GM12878 (cell line): Measurements from ENCODE around the gene LCP1. TPM values are rescaled to one million over a fixed set of nuclear protein-coding genes. Genes with fewer than 3 reads are reported as not detected.
A peak's percentile ranks its signal among the peaks of the same experiment; 100 is the strongest.

Source experiments
- CEBPB ChIP-seq, 2 experiments: fragments of 150-350 bp in 1 of 2; IDR thresholded peaks; 2 replicates each; pipeline ENCODE4 v1.6.1; 2012 to 2014; ENCODE audit warnings: low read depth in 2 of 2, low read length in 2 of 2, borderline replicate concordance in 1 of 2, inconsistent platforms in 1 of 2
- E4F1 ChIP-seq: fragments of 450-650 bp; IDR thresholded peaks from 2 replicates; pipeline ENCODE4 v1.6.1; 2018; ENCODE audit warnings: borderline replicate concordance, mild to moderate bottlenecking; ENCODE audit not compliant: partially characterized antibody
- EP300 ChIP-seq, 2 experiments: fragments of 150-350 bp in 1 of 2; IDR thresholded peaks; 2 replicates each; pipeline ENCODE4 v1.6.1; 2011 to 2012; ENCODE audit warnings: low read depth in 2 of 2, low read length in 2 of 2, borderline replicate concordance in 1 of 2, improper control_type of control experiment in 1 of 2, inconsistent platforms in 1 of 2; ENCODE audit not compliant: control insufficient read depth in 1 of 2
- GABPA ChIP-seq: IDR thresholded peaks from 2 replicates; pipeline ENCODE4 v1.6.1; 2014; ENCODE audit warnings: antibody characterized with exemption, low read depth, mild to moderate bottlenecking, inconsistent platforms
- POLR2A ChIP-seq: IDR thresholded peaks from 2 replicates; pipeline ENCODE4 v1.6.1; 2011; ENCODE audit warnings: low read depth, mild to moderate bottlenecking, low read length
- POLR2AphosphoS2 ChIP-seq: IDR thresholded peaks from 2 replicates; pipeline ENCODE4 v1.6.1; 2011; ENCODE audit warnings: low read depth, mild to moderate bottlenecking, low read length, improper control_type of control experiment, moderate library complexity
- SP1 ChIP-seq: IDR thresholded peaks from one replicate; pipeline ENCODE4 v1.6.1; 2011; ENCODE audit warnings: low read depth, low read length
- SUPT20H ChIP-seq: IDR thresholded peaks from 2 replicates; pipeline ENCODE4 v1.6.1; 2011; ENCODE audit warnings: low read depth, mild to moderate bottlenecking, low read length, moderate library complexity, borderline replicate concordance; ENCODE audit not compliant: control insufficient read depth
- TARDBP ChIP-seq: IDR thresholded peaks from 2 replicates; pipeline ENCODE4 v1.6.1; 2016; ENCODE audit warnings: borderline replicate concordance
- ZZZ3 ChIP-seq: IDR thresholded peaks from 2 replicates; pipeline ENCODE4 v1.6.1; 2011; ENCODE audit warnings: low read depth; ENCODE audit not compliant: control insufficient read depth, insufficient read length
- polyA plus RNA-seq, 11 experiments: library from polyadenylated mRNA; depleted of rRNA in 4 of 11; unstranded in 6 of 11; stranded (reverse) in 5 of 11; fragments of >200 nt; fragmentation: Nextera tagmentation in 4 of 11; fragmentation: Illumina TruSeq in 1 of 11; extraction: Ambion mirVana in 4 of 11; extraction: Trizol in 1 of 11; gene quantifications; 1 replicate in 1 of 11; 2 replicates in 10 of 11; pipeline versions ENCODE4 v1.2.1 to v1.2.3, GENCODE V29; 2011 to 2016; ENCODE audit warnings: inconsistent platforms in 2 of 11, missing spikeins in 2 of 11, low read depth in 1 of 11
- total RNA-seq, 4 experiments: library from RNA; depleted of rRNA in 3 of 4; stranded (reverse); fragments of >200 nt in 3 of 4; fragmentation: Illumina TruSeq in 1 of 4; extraction: Trizol in 1 of 4; gene quantifications; 2 replicates each; pipeline versions ENCODE4 v1.2.1 to v1.2.3, GENCODE V29; 2013 to 2021
- TF ChIP-seq, protein P1 (sequence below): IDR thresholded peaks from 2 replicates; pipeline ENCODE4 v1.6.1; 2012; ENCODE audit warnings: mild to moderate bottlenecking, low read depth, low read length
- TF ChIP-seq, protein P2 (sequence below): fragments of 450-650 bp; IDR thresholded peaks from 2 replicates; pipeline ENCODE4 v1.6.1; 2017; ENCODE audit warnings: mild to moderate bottlenecking, low read depth, inconsistent platforms; ENCODE audit not compliant: poor library complexity, severe bottlenecking
- TF ChIP-seq, protein P3 (sequence below): IDR thresholded peaks from 2 replicates; pipeline ENCODE4 v1.6.1; 2012; ENCODE audit warnings: low read length, inconsistent platforms

Gene LCP1
- total and polyA plus RNA-seq, 10 of the 15 experiments (the other 5 are each of a cell fraction or from before 2014, with no cell fraction given): 775 to 2,201 (median 1,556) TPM

DNA sequence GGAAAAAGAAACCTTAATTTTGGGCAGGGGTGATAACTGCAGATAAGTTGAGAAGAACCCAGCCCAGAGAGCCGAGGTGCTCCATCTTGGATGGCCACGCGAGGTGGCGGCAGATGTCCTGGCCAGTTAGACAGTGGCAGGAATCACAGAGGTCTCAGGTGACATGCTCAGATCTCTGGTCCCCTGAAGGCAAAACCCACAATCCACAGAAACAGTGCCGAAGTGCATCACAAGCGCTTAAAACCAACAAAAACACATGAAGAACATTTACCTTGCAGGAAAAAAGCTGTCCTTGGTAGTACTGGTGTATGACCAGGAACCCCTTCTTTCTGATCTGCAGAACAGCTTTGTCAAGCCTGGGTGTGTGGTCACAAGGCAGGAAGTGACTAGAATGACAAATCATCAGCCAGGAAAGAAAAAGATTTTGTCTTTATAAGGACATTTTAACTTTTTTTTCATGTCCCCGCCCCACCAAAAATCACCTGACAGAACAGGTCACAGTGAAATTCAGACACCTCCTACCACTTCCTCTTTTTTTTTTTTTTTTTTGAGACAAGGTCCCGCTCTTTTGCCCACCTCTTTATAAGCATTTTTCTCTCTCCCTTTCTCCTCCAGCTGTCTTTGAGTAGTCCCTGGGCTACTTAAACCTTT, at the start of gene LCP1 (continued):
- TF ChIP-seq EP300 (IDR thresholded peaks at IDR 0.05; ENCODE audit: borderline replicate concordance in 1 of 2, control insufficient read depth in 1 of 2, low read depth in 2 of 2, low read length in 2 of 2): peak; percentile 76 to 80; a peak in 3 of 4 replicates
- no peak for TF ChIP-seq E4F1
- TF ChIP-seq, protein P1, sequence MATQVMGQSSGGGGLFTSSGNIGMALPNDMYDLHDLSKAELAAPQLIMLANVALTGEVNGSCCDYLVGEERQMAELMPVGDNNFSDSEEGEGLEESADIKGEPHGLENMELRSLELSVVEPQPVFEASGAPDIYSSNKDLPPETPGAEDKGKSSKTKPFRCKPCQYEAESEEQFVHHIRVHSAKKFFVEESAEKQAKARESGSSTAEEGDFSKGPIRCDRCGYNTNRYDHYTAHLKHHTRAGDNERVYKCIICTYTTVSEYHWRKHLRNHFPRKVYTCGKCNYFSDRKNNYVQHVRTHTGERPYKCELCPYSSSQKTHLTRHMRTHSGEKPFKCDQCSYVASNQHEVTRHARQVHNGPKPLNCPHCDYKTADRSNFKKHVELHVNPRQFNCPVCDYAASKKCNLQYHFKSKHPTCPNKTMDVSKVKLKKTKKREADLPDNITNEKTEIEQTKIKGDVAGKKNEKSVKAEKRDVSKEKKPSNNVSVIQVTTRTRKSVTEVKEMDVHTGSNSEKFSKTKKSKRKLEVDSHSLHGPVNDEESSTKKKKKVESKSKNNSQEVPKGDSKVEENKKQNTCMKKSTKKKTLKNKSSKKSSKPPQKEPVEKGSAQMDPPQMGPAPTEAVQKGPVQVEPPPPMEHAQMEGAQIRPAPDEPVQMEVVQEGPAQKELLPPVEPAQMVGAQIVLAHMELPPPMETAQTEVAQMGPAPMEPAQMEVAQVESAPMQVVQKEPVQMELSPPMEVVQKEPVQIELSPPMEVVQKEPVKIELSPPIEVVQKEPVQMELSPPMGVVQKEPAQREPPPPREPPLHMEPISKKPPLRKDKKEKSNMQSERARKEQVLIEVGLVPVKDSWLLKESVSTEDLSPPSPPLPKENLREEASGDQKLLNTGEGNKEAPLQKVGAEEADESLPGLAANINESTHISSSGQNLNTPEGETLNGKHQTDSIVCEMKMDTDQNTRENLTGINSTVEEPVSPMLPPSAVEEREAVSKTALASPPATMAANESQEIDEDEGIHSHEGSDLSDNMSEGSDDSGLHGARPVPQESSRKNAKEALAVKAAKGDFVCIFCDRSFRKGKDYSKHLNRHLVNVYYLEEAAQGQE: peak; percentile 60; the same call in 1 of the 2 replicates
- TF ChIP-seq GABPA: peak; percentile 65; the same call in 1 of the 2 replicates
- TF ChIP-seq, protein P2, sequence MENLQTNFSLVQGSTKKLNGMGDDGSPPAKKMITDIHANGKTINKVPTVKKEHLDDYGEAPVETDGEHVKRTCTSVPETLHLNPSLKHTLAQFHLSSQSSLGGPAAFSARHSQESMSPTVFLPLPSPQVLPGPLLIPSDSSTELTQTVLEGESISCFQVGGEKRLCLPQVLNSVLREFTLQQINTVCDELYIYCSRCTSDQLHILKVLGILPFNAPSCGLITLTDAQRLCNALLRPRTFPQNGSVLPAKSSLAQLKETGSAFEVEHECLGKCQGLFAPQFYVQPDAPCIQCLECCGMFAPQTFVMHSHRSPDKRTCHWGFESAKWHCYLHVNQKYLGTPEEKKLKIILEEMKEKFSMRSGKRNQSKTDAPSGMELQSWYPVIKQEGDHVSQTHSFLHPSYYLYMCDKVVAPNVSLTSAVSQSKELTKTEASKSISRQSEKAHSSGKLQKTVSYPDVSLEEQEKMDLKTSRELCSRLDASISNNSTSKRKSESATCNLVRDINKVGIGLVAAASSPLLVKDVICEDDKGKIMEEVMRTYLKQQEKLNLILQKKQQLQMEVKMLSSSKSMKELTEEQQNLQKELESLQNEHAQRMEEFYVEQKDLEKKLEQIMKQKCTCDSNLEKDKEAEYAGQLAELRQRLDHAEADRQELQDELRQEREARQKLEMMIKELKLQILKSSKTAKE: no peak
- TF ChIP-seq, protein P3, sequence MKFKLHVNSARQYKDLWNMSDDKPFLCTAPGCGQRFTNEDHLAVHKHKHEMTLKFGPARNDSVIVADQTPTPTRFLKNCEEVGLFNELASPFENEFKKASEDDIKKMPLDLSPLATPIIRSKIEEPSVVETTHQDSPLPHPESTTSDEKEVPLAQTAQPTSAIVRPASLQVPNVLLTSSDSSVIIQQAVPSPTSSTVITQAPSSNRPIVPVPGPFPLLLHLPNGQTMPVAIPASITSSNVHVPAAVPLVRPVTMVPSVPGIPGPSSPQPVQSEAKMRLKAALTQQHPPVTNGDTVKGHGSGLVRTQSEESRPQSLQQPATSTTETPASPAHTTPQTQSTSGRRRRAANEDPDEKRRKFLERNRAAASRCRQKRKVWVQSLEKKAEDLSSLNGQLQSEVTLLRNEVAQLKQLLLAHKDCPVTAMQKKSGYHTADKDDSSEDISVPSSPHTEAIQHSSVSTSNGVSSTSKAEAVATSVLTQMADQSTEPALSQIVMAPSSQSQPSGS: peak; percentile 51; the same call in 1 of the 2 replicates
- TF ChIP-seq SUPT20H: no peak
- TF ChIP-seq POLR2A: peak; percentile 95
- no peak for TF ChIP-seq CEBPB (IDR thresholded peaks at IDR 0.05; ENCODE audit: borderline replicate concordance in 1 of 2, low read depth in 2 of 2, low read length in 2 of 2)
- peak; percentile 98 for TF ChIP-seq POLR2AphosphoS2
- TF ChIP-seq SP1: peak; percentile 12
- no peak for TF ChIP-seq ZZZ3
- no peak for TF ChIP-seq TARDBP
